ENCODE measurements around the gene KDM4C.
A peak's percentile ranks its signal among the peaks of the same experiment; 100 is the strongest.
"Not testable (repeated sequence)": the region's sequence is repeated elsewhere in the genome, so short reads cannot be mapped to it uniquely, and the experiment has no call there.

Gene KDM4C

DNA sequence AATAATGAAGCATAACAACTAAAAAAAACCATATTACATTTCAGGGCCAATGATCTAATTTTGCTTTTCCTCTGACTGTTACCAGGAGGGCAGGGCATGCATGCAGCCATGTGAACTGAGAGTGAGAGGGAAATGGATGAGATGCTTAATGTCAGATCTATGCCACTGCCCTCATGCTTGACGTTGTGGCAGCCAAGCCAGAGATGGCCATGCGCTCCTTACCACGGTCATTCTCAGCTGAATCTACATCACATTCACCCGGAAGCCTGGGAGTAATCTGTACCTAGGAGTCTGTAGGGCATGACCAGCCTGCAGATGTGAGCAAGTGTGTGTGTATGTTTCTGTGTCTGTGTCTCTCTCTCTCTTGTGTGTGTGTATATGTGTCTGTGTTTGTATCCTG is 183.7 kb downstream of the KDM4C start:
- DNase-seq = no peak

GRCh38 chr9:6942406-6942805 is 184.6 kb downstream of the KDM4C start:
- DNase-seq = no peak

GRCh38 chr9:6943293-6943692 is 185.5 kb downstream of the KDM4C start:
- DNase-seq = no peak

DNA sequence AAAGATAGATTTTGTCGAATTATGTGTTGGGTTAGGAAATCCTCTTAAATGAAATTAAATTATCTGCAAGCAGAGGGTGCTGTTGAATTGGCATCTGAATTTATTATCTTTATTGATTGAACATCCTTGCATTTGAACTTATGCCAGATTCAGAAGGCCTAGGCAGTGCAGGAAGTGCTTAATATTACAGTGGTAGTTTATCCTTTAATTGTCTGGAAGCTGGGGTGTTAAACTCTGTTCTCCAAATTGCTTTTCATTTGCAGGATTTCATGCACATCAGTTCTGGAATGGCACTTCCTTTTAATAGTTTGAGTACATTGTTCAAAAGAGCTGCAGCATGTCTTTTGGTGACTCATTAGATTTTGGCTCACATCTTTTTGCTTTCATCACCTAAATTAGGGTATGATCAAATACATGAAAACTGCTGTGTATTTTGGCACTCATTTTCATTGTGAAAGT is 186.3 kb downstream of the KDM4C start:
- DNase-seq = peak; percentile 82

DNA sequence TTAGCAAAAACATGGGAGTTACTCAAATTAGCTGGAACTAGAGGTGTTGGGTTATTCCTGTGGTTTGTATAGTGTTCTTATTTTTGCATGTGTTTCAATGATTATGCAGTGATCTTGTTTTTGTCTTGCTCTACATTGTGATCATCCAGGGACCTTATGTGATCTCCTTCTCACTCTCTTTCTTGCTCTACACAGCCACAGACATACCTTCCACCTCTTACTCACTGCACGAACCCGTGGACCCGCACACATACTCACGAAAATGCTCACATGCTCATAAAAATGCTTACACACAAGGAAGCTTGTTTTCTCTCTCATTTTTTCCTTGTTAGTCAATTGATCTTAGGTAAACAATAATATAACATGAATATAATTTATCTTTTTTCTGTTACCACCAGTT is 187.1 kb downstream of the KDM4C start:
- peak; percentile 44 for DNase-seq

GRCh38 chr9:6945816-6946215 is 188.0 kb downstream of the KDM4C start:
- peak; percentile 61 for DNase-seq

GRCh38 chr9:6946583-6947166 is 188.9 kb downstream of the KDM4C start:
- no peak for DNase-seq

GRCh38 chr9:6948921-6949320 is 191.1 kb downstream of the KDM4C start:
- not testable (repeated sequence) for DNase-seq

GRCh38 chr9:6955251-6955921 is 197.6 kb downstream of the KDM4C start:
- peak; percentile 55 for DNase-seq

- no peak for DNase-seq
Measured at GRCh38 chr9:6956879-6957278, 199.1 kb downstream of the KDM4C start.

DNA sequence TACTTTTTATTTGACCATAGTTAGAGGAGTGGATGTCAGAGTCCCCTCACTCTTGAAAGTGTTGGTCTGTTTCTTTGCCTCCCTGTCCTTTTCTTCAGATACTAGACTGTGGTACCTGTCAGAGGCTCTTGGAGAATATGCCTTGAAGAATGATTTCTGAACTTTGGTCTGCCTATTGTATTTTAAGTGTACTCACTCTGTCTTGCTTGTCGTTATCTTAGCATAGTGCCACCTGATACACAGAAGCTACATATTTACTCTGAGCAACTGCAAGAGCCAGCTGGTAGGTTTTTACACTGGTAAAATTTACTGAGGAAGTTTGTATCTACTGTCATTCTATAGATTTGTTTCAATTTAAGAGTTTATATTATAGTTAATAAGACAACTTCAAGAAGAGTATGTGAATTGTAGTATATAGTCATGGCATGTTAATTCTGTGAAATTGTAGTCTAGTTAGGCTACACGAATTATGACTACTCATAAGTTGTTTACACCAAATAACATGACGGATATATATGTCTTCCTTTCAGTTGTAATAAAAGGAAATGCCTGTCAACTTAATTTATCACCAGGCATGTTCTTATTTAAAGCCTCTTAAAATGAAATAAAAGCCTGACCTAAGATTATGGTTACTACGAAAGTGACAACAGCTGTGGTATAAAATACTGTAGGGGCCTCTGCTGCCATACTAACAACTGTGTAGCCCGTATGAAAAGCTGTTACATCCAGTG is 201.7 kb downstream of the KDM4C start:
- DNase-seq = peak; percentile 37

DNA sequence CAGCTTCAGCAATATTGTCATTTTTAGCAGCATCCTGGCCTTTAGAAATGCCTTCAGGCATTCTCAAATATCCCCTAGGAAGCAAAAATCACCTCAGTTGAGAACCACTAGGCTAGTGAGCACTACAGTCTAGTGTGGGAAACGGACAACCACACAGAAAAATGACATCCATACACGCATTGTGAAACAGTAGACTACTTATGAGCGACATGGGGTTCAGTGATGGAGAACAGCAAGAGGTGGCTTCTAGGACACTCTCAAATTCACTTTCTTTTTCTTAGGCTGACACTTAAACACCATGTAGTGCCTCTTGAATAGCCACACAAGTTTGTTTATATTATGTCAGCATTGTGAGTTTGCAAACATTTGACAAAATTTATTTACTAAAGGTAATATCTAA is 203.0 kb downstream of the KDM4C start:
- no peak for DNase-seq

- DNase-seq = no peak
Measured at GRCh38 chr9:6961845-6962522, 204.2 kb downstream of the KDM4C start.

DNA sequence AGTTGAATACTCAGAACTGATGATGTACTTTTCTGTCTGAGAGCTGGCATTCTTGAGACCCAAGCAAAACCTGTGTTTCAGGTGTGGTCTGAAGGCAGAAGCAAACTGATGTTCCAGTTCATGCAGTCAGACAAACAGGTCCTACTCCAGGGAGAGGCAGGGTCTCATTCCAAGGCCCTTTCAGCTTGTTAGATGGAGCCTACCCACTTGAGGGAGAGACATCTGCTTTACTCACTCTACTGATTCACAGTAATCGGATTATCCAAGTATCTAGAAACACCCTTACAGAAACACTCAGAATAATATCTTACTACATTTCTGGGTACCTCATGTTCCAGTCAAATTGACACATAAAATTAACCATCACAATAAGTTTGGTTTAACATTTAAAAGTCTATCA is 207.8 kb downstream of the KDM4C start:
- DNase-seq = no peak

DNA sequence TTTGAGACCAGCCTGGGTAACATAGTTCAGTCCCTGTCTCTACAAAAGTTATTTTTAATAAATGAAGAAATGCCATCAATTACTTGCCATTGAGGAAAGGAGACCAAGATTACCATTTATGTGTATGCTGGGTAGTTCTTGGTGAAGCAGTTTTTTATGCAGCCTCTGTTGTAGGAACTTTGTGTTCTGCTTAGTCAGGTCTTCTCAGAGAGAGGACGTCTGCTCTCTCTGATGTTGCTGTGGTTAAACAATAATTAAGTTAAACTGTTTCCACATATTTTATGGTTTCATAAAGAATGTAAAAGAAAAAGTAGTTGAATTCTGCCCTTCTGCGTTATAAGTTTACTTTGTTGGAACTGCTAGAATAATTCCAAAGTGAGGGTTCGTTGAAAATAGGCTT is 210.5 kb downstream of the KDM4C start:
- DNase-seq = peak; percentile 59

DNA sequence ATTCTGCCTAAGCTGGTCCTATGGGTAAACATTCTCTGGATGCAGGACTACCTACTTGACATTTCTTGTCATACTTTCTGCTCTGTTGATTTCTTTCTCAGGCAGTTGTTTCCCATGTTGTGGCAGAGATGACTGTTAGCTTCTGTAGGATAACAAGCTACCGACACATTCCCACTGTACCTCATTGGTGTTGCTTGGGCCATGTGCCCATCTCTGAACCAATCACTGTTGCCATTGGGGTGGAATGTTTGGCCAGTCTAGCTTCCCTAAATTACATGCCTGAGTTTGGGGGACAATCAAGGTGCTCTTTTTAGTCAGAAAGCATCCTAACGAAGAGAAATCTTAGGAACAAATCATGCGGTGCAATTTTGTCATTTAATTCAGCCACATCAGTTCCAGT is 212.0 kb downstream of the KDM4C start:
- no peak for DNase-seq

- no peak for DNase-seq
Measured at GRCh38 chr9:6973089-6973488, 215.3 kb downstream of the KDM4C start.

- no peak for DNase-seq
Measured at GRCh38 chr9:6973762-6974161, 216.0 kb downstream of the KDM4C start.

DNA sequence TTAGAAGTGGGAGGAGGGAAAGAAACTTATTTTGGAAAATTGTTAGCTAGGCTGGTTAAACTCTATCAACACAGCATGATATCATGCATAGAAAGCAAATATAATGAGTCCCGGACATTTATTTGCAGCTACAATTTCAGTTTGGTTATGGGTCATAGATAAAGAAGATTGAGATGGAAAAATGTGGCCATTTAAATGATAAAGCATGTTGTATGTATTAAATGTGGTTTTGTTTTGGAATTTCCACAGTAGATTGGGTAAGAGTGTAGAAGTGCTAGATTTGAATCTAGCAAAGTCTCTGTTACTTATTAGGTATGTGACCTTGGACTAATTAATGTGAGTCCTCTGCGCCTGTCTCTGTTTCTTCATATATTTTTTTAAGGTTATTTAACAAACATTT is 217.4 kb downstream of the KDM4C start:
- no peak for DNase-seq

DNA sequence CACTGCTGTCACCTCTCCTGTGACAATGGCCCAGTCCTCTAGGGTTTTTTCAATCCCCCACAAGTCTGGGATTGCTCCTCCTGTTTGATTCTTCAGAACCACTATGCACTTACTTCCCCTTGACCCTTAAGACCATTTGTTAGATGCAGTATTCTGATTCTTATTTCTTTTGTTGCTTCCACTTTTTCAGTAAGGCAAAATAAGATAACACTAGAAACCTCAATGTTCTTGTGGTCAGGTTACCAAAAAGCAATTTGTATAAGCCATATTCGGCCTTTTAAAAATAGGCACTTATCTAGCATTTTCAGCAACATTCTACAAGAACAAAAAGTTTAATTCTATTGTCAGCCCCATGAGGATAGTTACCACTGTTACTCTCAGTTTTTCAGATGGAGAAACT is 220.0 kb downstream of the KDM4C start:
- no peak for DNase-seq

DNA sequence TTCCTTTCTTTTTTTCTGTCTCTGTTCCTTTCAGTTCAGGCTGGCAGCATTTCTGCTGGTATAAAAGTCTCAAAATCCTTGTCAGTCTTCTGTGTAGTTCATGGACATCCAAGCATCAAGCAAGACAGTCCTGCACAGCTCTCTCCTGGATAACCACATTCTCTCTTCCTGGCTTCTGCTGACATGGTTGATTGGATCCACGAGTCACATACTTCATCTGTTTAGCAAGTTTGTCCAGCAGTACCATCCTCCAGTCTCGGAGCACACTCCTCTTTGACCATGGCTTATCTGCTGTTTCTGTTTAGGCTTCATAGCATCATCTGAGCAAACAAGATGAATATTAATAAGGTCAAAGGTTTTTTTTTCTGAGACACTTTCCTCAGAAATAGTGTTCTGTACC is 220.8 kb downstream of the KDM4C start:
- no peak for DNase-seq

DNA sequence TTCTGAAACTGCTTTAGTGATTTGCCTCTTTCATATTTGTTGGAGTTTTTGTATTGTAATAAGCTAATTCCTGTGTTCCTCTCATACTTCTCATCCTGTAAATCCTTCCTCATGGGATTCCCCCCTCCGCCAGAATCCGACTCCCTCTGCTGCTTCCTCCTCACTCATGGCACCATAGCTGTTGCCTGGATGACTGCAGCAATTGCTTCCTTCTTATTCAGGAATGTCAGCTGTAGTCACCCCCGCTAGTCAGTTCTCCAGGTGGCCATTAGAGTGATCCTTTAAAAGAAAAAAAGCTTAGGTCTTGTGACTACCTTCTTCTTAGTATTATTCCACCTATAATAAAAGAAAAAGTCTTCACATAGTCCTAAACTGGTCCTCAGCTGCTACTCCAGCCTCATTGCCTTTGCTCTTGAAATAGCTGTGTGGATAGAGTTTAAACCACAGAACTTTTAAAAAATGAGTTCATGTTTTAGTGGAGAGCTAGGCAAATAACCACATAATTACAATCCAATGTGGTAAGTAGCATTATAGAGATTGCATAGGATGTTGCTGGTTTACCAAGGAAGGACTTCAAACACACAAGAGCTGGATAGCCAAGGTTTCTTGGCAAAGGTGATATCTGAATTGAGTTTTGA is 227.3 kb downstream of the KDM4C start:
- DNase-seq = no peak

DNA sequence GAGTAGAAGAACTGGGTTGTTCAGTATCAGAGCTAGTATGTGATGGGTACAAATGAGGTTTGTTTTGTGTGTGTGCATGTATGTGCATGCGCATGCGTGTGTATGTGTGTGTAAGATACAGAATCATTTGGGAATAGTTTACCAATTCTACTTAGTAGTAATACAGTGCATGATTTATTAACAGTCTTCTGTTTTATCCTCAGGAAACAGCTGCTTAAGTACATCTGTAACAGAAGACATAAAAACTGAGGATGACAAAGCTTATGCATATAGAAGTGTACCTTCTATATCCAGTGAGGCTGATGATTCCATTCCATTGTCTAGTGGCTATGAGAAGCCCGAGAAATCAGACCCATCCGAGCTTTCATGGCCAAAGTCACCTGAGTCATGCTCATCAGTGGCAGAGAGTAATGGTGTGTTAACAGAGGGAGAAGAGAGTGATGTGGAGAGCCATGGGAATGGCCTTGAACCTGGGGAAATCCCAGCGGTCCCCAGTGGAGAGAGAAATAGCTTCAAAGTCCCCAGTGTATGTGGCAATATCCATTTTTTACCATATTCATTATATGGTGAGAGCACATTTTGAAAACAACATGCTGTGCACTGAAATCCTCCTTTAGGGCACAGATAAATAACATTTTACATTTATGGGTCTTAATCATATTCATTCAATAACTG is 228.5 kb downstream of the KDM4C start:
- no peak for DNase-seq

Data from fibroblast of skin of right quadriceps (primary cell).